Neuronal stem cell (in vitro differentiated cells): ENCODE data around the gene POLN.

ENCODE experiments used
- DNase-seq: peaks from one replicate; pipeline ENCODE4 v3.0.0-alpha.2; 2013; ENCODE audit warnings: low spot score
- H2AFZ ChIP-seq: one replicate; pipeline ENCODE4 v1.6.1; 2013; ENCODE audit warnings: mild to moderate bottlenecking, low read length, inconsistent platforms
- H2AK5ac ChIP-seq: 2 replicates; pipeline ENCODE4 v1.6.1; 2013; ENCODE audit warnings: low read depth, mild to moderate bottlenecking, inconsistent platforms, low read length, moderate library complexity, mixed read lengths
- H2BK120ac ChIP-seq: 2 replicates; pipeline ENCODE4 v1.6.1; 2013; ENCODE audit warnings: low read depth, mild to moderate bottlenecking, inconsistent platforms, low read length, moderate library complexity, mixed read lengths
- H2BK12ac ChIP-seq: one replicate; pipeline ENCODE4 v1.6.1; 2013; ENCODE audit warnings: low read length, inconsistent platforms
- H2BK15ac ChIP-seq: 2 replicates; pipeline ENCODE4 v1.6.1; 2013; ENCODE audit warnings: mild to moderate bottlenecking, low read length, inconsistent platforms, mixed read lengths
- H2BK5ac ChIP-seq: one replicate; pipeline ENCODE4 v1.6.1; 2013; ENCODE audit warnings: inconsistent platforms, mild to moderate bottlenecking, low read length, moderate library complexity
- H3K14ac ChIP-seq: one replicate; pipeline ENCODE4 v1.6.1; 2013; ENCODE audit warnings: low read length, inconsistent platforms
- H3K18ac ChIP-seq: 2 replicates; pipeline ENCODE4 v1.6.1; 2013; ENCODE audit warnings: low read length, inconsistent platforms
- H3K23ac ChIP-seq: 2 replicates; pipeline ENCODE4 v1.6.1; 2013; ENCODE audit warnings: low read depth, mild to moderate bottlenecking, mixed read lengths, low read length, inconsistent platforms; ENCODE audit not compliant: poor library complexity
- H3K27ac ChIP-seq: replicated peaks from 3 replicates; pipeline ENCODE4 v1.5.1; 2013; ENCODE audit warnings: low read length, inconsistent platforms
- H3K27me3 ChIP-seq, 3 experiments: 2 replicates each; pipeline ENCODE4 v1.6.1; 2013; ENCODE audit warnings: low read length in 3 of 3, mild to moderate bottlenecking in 2 of 3, inconsistent platforms in 1 of 3, low read depth in 1 of 3, mixed read lengths in 1 of 3, moderate library complexity in 1 of 3; ENCODE audit not compliant: control insufficient read depth in 3 of 3, insufficient read depth in 3 of 3
- H3K36me3 ChIP-seq, 2 donors: replicated peaks in 1 of 2; 2 replicates each; pipeline ENCODE4 v1.6.1; 2013; ENCODE audit warnings: low read length in 2 of 2; ENCODE audit not compliant: control insufficient read depth in 2 of 2, insufficient read depth in 2 of 2
- H3K4ac ChIP-seq: 2 replicates; pipeline ENCODE4 v1.6.1; 2013; ENCODE audit warnings: inconsistent platforms, mild to moderate bottlenecking, low read length, moderate library complexity
- H3K4me1 ChIP-seq, 2 donors: 1 replicate in 1 of 2; 2 replicates in 1 of 2; pipeline ENCODE4 v1.6.1; 2013; ENCODE audit warnings: low read length in 2 of 2, low read depth in 1 of 2; ENCODE audit not compliant: control insufficient read depth in 2 of 2, insufficient read depth in 1 of 2
- H3K4me2 ChIP-seq: one replicate; pipeline ENCODE4 v1.6.1; 2013; ENCODE audit warnings: mild to moderate bottlenecking, low read length, inconsistent platforms; ENCODE audit not compliant: insufficient read depth, poor library complexity, severe bottlenecking
- H3K4me3 ChIP-seq, 2 donors: 2 replicates each; pipeline ENCODE4 v1.5.1; 2013; ENCODE audit warnings: low read length in 2 of 2, mild to moderate bottlenecking in 2 of 2, inconsistent platforms in 1 of 2, moderate library complexity in 1 of 2
- H3K79me1 ChIP-seq: one replicate; pipeline ENCODE4 v1.6.1; 2013; ENCODE audit warnings: low read depth, mild to moderate bottlenecking, inconsistent platforms, low read length, moderate library complexity
- H3K9ac ChIP-seq: one replicate; pipeline ENCODE4 v1.6.1; 2013; ENCODE audit warnings: mild to moderate bottlenecking, low read depth, low read length, inconsistent platforms; ENCODE audit not compliant: poor library complexity
- H3K9me3 ChIP-seq, 2 donors: replicated peaks in 1 of 2; 2 replicates each; pipeline versions ENCODE3 to v1.6.1; 2013; ENCODE audit warnings: low read length in 2 of 2, mild to moderate bottlenecking in 2 of 2, inconsistent platforms in 1 of 2, low read depth in 1 of 2, mixed read lengths in 1 of 2, moderate library complexity in 1 of 2; ENCODE audit not compliant: control insufficient read depth in 2 of 2, insufficient read depth in 1 of 2
- H4K8ac ChIP-seq: one replicate; pipeline ENCODE4 v1.6.1; 2013; ENCODE audit warnings: low read depth, mild to moderate bottlenecking, inconsistent platforms, low read length, moderate library complexity
- H4K91ac ChIP-seq: one replicate; pipeline ENCODE4 v1.6.1; 2013; ENCODE audit warnings: low read length, low read depth, mild to moderate bottlenecking, inconsistent platforms; ENCODE audit not compliant: poor library complexity
- WGBS, 2 donors: extraction: QIAGEN DNeasy Blood & Tissue Kit; methylation state at CpG; one replicate each; pipeline ENCODE4 v1.1.7; 2013; ENCODE audit warnings: missing lambda C conversion rate in 2 of 2, mixed read lengths in 1 of 2; ENCODE audit not compliant: insufficient read length in 2 of 2, insufficient replicate concordance in 1 of 2; ENCODE audit errors: extremely low coverage in 2 of 2; 5-methylcytosine and 5-hydroxymethylcytosine counted together

Gene POLN

GRCh38 chr4:2251073-2251794 lies 9.3 kb upstream of the POLN start:
- Histone ChIP-seq H3K36me3 (peaks cover 32 to 36% of the 10 kb centered on the region in 2 donors), H3K4me3 (no peak overlapping the region)

GRCh38 chr4:2250357-2251072 lies 8.6 kb upstream of the POLN start:
- Histone ChIP-seq H3K4ac (no peak overlapping the region), H3K79me1 (peaks cover 4% of the 10 kb centered on the region), H3K27me3 (no peaks in the 10 kb centered on the region), H4K91ac (no peak overlapping the region), H2AK5ac (no peak overlapping the region), H2AFZ (no peak overlapping the region), H2BK120ac (no peak overlapping the region), H3K18ac (no peak overlapping the region), H3K9me3 (no peaks in the 10 kb centered on the region), H3K27ac (no peak overlapping the region), H3K4me2 (no peak overlapping the region), H2BK15ac (no peak overlapping the region), H3K14ac (peak overlapping the region; percentile 21), H3K23ac (peak overlapping the region; percentile 73), H3K4me1 (no peaks in the 10 kb centered on the region), H3K36me3 (peaks cover 31 to 32% of the 10 kb centered on the region in 2 donors), H2BK12ac (no peak overlapping the region), H3K9ac (no peak overlapping the region), H3K4me3 (no peak overlapping the region), H4K8ac (no peak overlapping the region), H2BK5ac (no peak overlapping the region)
- no CpG with 5 or more reads among the region's 30 CpGs for WGBS, 2 donors
- no peak for DNase-seq

More at GRCh38 chr4:2251073-2251794, 9.3 kb upstream of the POLN start:
- no peak overlapping the region for H3K4me2 ChIP-seq
- H2BK5ac ChIP-seq = no peak overlapping the region
- H3K14ac ChIP-seq = peak overlapping the region; percentile 21
- no peak overlapping the region for H2BK120ac ChIP-seq
- H3K27me3 ChIP-seq = no peaks in the 10 kb centered on the region
- H4K8ac ChIP-seq = no peak overlapping the region
- no peak overlapping the region for H3K18ac ChIP-seq
- H3K23ac ChIP-seq = peak overlapping the region; percentile 73
- peaks cover 4% of the 10 kb centered on the region for H3K79me1 ChIP-seq
- H3K27ac ChIP-seq = no peak overlapping the region
- no peak overlapping the region for H2BK15ac ChIP-seq
- DNase-seq = no peak
- H2AK5ac ChIP-seq = no peak overlapping the region
- H3K9me3 ChIP-seq = no peaks in the 10 kb centered on the region
- H3K4ac ChIP-seq = no peak overlapping the region
- H2BK12ac ChIP-seq = no peak overlapping the region
- H3K9ac ChIP-seq = no peak overlapping the region
- no CpG with 5 or more reads among the region's 25 CpGs for WGBS, 2 donors
- H2AFZ ChIP-seq = no peak overlapping the region
- H3K4me1 ChIP-seq = no peaks in the 10 kb centered on the region
- no peak overlapping the region for H4K91ac ChIP-seq

- no peak overlapping the region for H3K4me2 ChIP-seq
- no peaks in the 10 kb centered on the region for H3K27me3 ChIP-seq
- H3K18ac ChIP-seq = no peak overlapping the region
- H2BK15ac ChIP-seq = no peak overlapping the region
- H3K23ac ChIP-seq = no peak overlapping the region
- H4K8ac ChIP-seq = no peak overlapping the region
- no peak overlapping the region for H4K91ac ChIP-seq
- no peak overlapping the region for H2AFZ ChIP-seq
- H3K14ac ChIP-seq = no peak overlapping the region
- H3K79me1 ChIP-seq = peaks cover 4% of the 10 kb centered on the region
- peaks cover 0 to 3% of the 10 kb centered on the region in 2 donors for H3K9me3 ChIP-seq
- no peak overlapping the region for H2BK12ac ChIP-seq
- H2BK120ac ChIP-seq = no peak overlapping the region
- DNase-seq = no peak
- no peak overlapping the region for H3K9ac ChIP-seq
- no peak overlapping the region for H3K4me3 ChIP-seq
- no peaks in the 10 kb centered on the region for H3K4me1 ChIP-seq
- H3K27ac ChIP-seq = no peak overlapping the region
- no CpG with 5 or more reads among the region's 26 CpGs for WGBS, 2 donors
- no peak overlapping the region for H3K4ac ChIP-seq
- no peak overlapping the region for H2BK5ac ChIP-seq
- peaks cover 28 to 29% of the 10 kb centered on the region in 2 donors for H3K36me3 ChIP-seq
- no peak overlapping the region for H2AK5ac ChIP-seq
Observed at GRCh38 chr4:2249526-2250356, 7.8 kb upstream of the POLN start.
